Measurements from ENCODE around the gene ATP6V0E2.

DNA sequence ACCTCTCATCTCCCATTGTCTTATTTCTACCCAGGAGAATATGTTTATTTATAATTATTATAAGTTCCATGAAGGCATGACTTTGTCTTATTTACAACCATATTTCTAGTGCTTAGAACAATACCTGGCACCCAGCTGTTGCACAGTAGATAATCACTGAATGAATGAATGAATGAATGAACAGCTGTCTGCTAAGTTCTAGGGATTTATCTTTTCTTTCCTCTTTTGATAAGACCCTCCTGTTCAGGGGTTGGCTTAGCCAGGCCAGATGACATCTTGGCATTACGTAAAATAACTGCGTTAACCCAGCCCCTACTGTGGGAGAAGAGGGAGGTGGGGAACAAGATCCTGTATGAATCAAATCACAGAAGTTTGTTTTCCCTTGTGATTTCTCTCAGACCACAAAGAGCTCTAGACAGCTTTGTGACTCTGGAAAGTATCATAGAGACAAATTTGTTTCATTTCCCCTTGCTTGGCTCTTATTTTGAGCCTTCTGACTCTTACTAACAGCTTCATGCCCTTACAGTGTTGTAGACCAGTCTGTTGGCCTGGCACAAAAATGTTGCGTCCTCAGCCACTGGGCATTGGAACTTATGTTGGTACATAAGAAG lies 27.2 kb upstream of the ATP6V0E2 start:
- TF ChIP-seq, protein P1, sequence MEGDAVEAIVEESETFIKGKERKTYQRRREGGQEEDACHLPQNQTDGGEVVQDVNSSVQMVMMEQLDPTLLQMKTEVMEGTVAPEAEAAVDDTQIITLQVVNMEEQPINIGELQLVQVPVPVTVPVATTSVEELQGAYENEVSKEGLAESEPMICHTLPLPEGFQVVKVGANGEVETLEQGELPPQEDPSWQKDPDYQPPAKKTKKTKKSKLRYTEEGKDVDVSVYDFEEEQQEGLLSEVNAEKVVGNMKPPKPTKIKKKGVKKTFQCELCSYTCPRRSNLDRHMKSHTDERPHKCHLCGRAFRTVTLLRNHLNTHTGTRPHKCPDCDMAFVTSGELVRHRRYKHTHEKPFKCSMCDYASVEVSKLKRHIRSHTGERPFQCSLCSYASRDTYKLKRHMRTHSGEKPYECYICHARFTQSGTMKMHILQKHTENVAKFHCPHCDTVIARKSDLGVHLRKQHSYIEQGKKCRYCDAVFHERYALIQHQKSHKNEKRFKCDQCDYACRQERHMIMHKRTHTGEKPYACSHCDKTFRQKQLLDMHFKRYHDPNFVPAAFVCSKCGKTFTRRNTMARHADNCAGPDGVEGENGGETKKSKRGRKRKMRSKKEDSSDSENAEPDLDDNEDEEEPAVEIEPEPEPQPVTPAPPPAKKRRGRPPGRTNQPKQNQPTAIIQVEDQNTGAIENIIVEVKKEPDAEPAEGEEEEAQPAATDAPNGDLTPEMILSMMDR (IDR thresholded peaks at IDR 0.05; ENCODE audit: low read length): no peak
- no peak for TF ChIP-seq EZH2 (IDR thresholded peaks at IDR 0.05; ENCODE audit: borderline replicate concordance, low read length)

Data from OCI-LY1 (cell line).